Inferior parietal cortex (tissue), 1 donor: ENCODE measurements around the gene TEAD2.

Experiments
- DNase-seq: peaks from one replicate; pipeline ENCODE4 v3.0.0-alpha.2; 2016; ENCODE audit errors: extremely low spot score

TEAD2 gene

GRCh38 chr19:49362048-49362928 lies at the start of gene TEAD2:
TEAD2 (minus strand) TSS chr19:49362416; CDS start chr19:49360075, 2,341 bp downstream.
- no peak for DNase-seq

GRCh38 chr19:49411681-49412326 lies 49.6 kb upstream of the TEAD2 start:
- DNase-seq: no peak

GRCh38 chr19:49409441-49410029 lies 47.3 kb upstream of the TEAD2 start:
- DNase-seq: no peak

GRCh38 chr19:49408816-49409440 lies 46.7 kb upstream of the TEAD2 start:
- no peak for DNase-seq

GRCh38 chr19:49407482-49408015 lies 45.3 kb upstream of the TEAD2 start:
- no peak for DNase-seq

GRCh38 chr19:49407079-49407478 lies 44.9 kb upstream of the TEAD2 start:
- no peak for DNase-seq

- DNase-seq: no peak
Measured at GRCh38 chr19:49403404-49404187, 41.4 kb upstream of the TEAD2 start.

GRCh38 chr19:49400029-49400428 lies 37.8 kb upstream of the TEAD2 start:
- no peak for DNase-seq

GRCh38 chr19:49398931-49399330 lies 36.7 kb upstream of the TEAD2 start:
- DNase-seq: no peak

- no peak for DNase-seq
Measured at GRCh38 chr19:49398001-49398615, 35.9 kb upstream of the TEAD2 start.

GRCh38 chr19:49396738-49397505 lies 34.7 kb upstream of the TEAD2 start:
- DNase-seq: no peak

GRCh38 chr19:49395581-49396407 lies 33.6 kb upstream of the TEAD2 start:
- DNase-seq: no peak

GRCh38 chr19:49393881-49394280 lies 31.7 kb upstream of the TEAD2 start:
- no peak for DNase-seq

GRCh38 chr19:49391581-49392399 lies 29.6 kb upstream of the TEAD2 start:
- DNase-seq: peak; percentile 76

- no peak for DNase-seq
Measured at GRCh38 chr19:49390929-49391359, 28.7 kb upstream of the TEAD2 start.

- no peak for DNase-seq
Measured at GRCh38 chr19:49390131-49390928, 28.1 kb upstream of the TEAD2 start.

- no peak for DNase-seq
Measured at GRCh38 chr19:49389406-49389805, 27.2 kb upstream of the TEAD2 start.
